Measurements from ENCODE around the gene ADGRE1. TPM values are rescaled to one million over a fixed set of nuclear protein-coding genes. Genes with fewer than 3 reads are reported as not detected.

ADGRE1 gene
- polyA plus RNA-seq, 4 donors = 0.12 to 1.9 (median 0.38) TPM

DNA sequence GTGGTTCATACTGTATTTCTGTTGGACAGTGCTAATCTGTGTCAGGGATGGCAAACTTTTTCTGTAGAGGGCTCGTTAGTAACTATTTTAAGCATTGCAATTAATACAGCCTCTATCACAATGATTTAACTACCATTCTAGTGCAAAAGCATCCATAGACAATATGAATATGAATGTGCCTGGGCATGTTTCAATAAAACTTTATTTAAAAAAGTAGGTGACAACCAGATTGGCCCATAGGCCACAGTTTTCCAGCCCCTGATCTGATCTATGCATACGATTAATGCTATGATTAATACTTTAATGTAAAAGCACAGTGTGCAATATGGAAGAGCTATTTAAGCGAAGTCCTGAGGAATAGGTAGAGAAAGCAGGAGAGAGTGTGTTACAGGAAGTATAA is 29.6 kb downstream of the ADGRE1 start:
- Histone ChIP-seq H3K9me3 (ENCODE audit: control insufficient read depth in 2 of 2, insufficient read depth in 1 of 2, low read depth in 1 of 2, low read length in 1 of 2) (peaks cover 0 to 20% of the 10 kb centered on the region in 2 donors), H3K4me1 (ENCODE audit: control insufficient read depth in 3 of 3, insufficient read depth in 2 of 3, low read depth in 1 of 3, low read length in 2 of 3) (no peaks in the 10 kb centered on the region), H3K27me3 (ENCODE audit: control insufficient read depth in 3 of 3, insufficient read depth in 3 of 3, low read length in 3 of 3) (no peaks in the 10 kb centered on the region), H3K4me3 (ENCODE audit: low read depth in 1 of 3, low read length in 3 of 3) (no peak overlapping the region), H3K36me3 (ENCODE audit: control insufficient read depth in 3 of 3, insufficient read depth in 2 of 3, low read depth in 1 of 3, low read length in 3 of 3) (no peaks in the 10 kb centered on the region), H3K27ac (ENCODE audit: low read depth in 1 of 3, low read length in 2 of 3) (no peak overlapping the region)
- WGBS, 3 donors = 73 to 86% (median 80%) methylated on average over 3 of the region's 3 CpGs
- DNase-seq (no peak), FAIRE-seq (no peak)

DNA sequence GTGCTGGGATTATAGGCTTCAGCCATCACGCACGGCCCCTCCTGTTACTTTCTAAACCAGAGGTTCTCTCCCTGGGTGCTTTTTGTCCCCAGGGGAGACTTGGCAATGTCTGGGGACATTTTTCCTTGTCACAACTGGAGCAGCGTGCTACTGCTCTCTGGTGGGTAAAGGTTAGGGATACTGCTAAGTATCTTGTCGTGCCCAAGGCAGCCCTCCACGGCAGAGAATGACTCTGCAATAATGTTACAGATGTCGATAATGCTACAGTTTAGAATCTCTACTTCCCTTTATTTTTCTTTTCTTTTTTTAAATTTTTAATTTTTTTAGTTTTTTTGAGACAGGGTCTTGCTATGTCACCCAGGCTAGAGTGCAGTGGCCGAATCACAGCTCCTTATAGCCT is 38.0 kb downstream of the ADGRE1 start:
- Histone ChIP-seq H3K9me3 (ENCODE audit: control insufficient read depth in 2 of 2, insufficient read depth in 1 of 2, low read depth in 1 of 2, low read length in 1 of 2) (peaks cover 0 to 20% of the 10 kb centered on the region in 2 donors), H3K27ac (ENCODE audit: low read depth in 1 of 3, low read length in 2 of 3) (no peak overlapping the region), H3K4me3 (ENCODE audit: low read depth in 1 of 3, low read length in 3 of 3) (no peak overlapping the region), H3K36me3 (ENCODE audit: control insufficient read depth in 3 of 3, insufficient read depth in 2 of 3, low read depth in 1 of 3, low read length in 3 of 3) (no peaks in the 10 kb centered on the region), H3K27me3 (ENCODE audit: control insufficient read depth in 3 of 3, insufficient read depth in 3 of 3, low read length in 3 of 3) (no peaks in the 10 kb centered on the region), H3K4me1 (ENCODE audit: control insufficient read depth in 3 of 3, insufficient read depth in 2 of 3, low read depth in 1 of 3, low read length in 2 of 3) (no peaks in the 10 kb centered on the region)
- WGBS, 3 donors = 77 to 84% (median 83%) methylated on average over 7 of the region's 7 CpGs
- DNase-seq = no peak
- FAIRE-seq = no peak

- H3K4me1 ChIP-seq (ENCODE audit: control insufficient read depth in 3 of 3, insufficient read depth in 2 of 3, low read depth in 1 of 3, low read length in 2 of 3) = no peaks in the 10 kb centered on the region
- H3K27ac ChIP-seq (ENCODE audit: low read depth in 1 of 3, low read length in 2 of 3) = no peak overlapping the region
- WGBS, 3 donors = 69 to 78% (median 77%) methylated on average over 15 of the region's 15 CpGs
- no peaks in the 10 kb centered on the region for H3K36me3 ChIP-seq (ENCODE audit: control insufficient read depth in 3 of 3, insufficient read depth in 2 of 3, low read depth in 1 of 3, low read length in 3 of 3)
- no peaks in the 10 kb centered on the region for H3K27me3 ChIP-seq (ENCODE audit: control insufficient read depth in 3 of 3, insufficient read depth in 3 of 3, low read length in 3 of 3)
- DNase-seq (no peak), FAIRE-seq (no peak)
- H3K4me3 ChIP-seq (ENCODE audit: low read depth in 1 of 3, low read length in 3 of 3) = no peak overlapping the region
- peaks cover 0 to 20% of the 10 kb centered on the region in 2 donors for H3K9me3 ChIP-seq (ENCODE audit: control insufficient read depth in 2 of 2, insufficient read depth in 1 of 2, low read depth in 1 of 2, low read length in 1 of 2)
Measured at GRCh38 chr19:6925801-6926751, 38.7 kb downstream of the ADGRE1 start.

DNA sequence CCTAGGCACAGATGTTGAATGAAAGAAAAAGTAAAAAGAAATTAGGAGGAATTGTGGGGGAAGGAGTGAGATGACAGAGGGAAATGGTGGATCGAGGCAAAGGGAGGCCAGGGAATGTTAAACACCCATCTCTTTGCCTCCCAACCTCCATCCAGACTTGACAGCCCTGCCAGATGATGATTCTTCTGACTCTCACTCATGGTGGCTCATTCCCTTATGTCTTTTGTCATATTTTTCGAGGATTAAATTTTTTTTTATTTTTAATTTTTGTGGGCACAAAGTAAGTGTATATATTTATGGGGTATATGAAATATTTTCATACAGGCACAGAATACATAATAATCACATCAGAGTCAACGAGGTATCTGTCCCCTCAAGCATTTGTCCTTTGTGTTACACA is 42.8 kb downstream of the ADGRE1 start:
- no peaks in the 10 kb centered on the region for H3K27me3 ChIP-seq (ENCODE audit: control insufficient read depth in 3 of 3, insufficient read depth in 3 of 3, low read length in 3 of 3)
- H3K27ac ChIP-seq (ENCODE audit: low read depth in 1 of 3, low read length in 2 of 3) = no peak overlapping the region
- peaks cover 0 to 14% of the 10 kb centered on the region in 2 donors for H3K9me3 ChIP-seq (ENCODE audit: control insufficient read depth in 2 of 2, insufficient read depth in 1 of 2, low read depth in 1 of 2, low read length in 1 of 2)
- no peak overlapping the region for H3K4me3 ChIP-seq (ENCODE audit: low read depth in 1 of 3, low read length in 3 of 3)
- no peaks in the 10 kb centered on the region for H3K36me3 ChIP-seq (ENCODE audit: control insufficient read depth in 3 of 3, insufficient read depth in 2 of 3, low read depth in 1 of 3, low read length in 3 of 3)
- 52 to 66% (median 55%) methylated on average over 3 of the region's 3 CpGs for WGBS, 3 donors
- no peak for DNase-seq
- no peak for FAIRE-seq
- no peaks in the 10 kb centered on the region for H3K4me1 ChIP-seq (ENCODE audit: control insufficient read depth in 3 of 3, insufficient read depth in 2 of 3, low read depth in 1 of 3, low read length in 2 of 3)

GRCh38 chr19:6935069-6935468 is 47.7 kb downstream of the ADGRE1 start:
- WGBS, 3 donors = 50 to 63% (median 53%) methylated on average over 3 of the region's 3 CpGs
- no peak for DNase-seq
- H3K4me1 ChIP-seq (ENCODE audit: control insufficient read depth in 3 of 3, insufficient read depth in 2 of 3, low read depth in 1 of 3, low read length in 2 of 3) = no peaks in the 10 kb centered on the region
- H3K4me3 ChIP-seq (ENCODE audit: low read depth in 1 of 3, low read length in 3 of 3) = no peak overlapping the region
- no peak overlapping the region for H3K27ac ChIP-seq (ENCODE audit: low read depth in 1 of 3, low read length in 2 of 3)
- H3K9me3 ChIP-seq (ENCODE audit: control insufficient read depth in 2 of 2, insufficient read depth in 1 of 2, low read depth in 1 of 2, low read length in 1 of 2) = peaks cover 1 to 3% of the 10 kb centered on the region in 2 donors
- no peaks in the 10 kb centered on the region for H3K27me3 ChIP-seq (ENCODE audit: control insufficient read depth in 3 of 3, insufficient read depth in 3 of 3, low read length in 3 of 3)
- no peaks in the 10 kb centered on the region for H3K36me3 ChIP-seq (ENCODE audit: control insufficient read depth in 3 of 3, insufficient read depth in 2 of 3, low read depth in 1 of 3, low read length in 3 of 3)
- no peak for FAIRE-seq

GRCh38 chr19:6935618-6936017 is 48.2 kb downstream of the ADGRE1 start:
- Histone ChIP-seq H3K9me3 (ENCODE audit: control insufficient read depth in 2 of 2, insufficient read depth in 1 of 2, low read depth in 1 of 2, low read length in 1 of 2) (peaks cover 1 to 2% of the 10 kb centered on the region in 2 donors), H3K27ac (ENCODE audit: low read depth in 1 of 3, low read length in 2 of 3) (no peak overlapping the region), H3K4me1 (ENCODE audit: control insufficient read depth in 3 of 3, insufficient read depth in 2 of 3, low read depth in 1 of 3, low read length in 2 of 3) (no peaks in the 10 kb centered on the region), H3K27me3 (ENCODE audit: control insufficient read depth in 3 of 3, insufficient read depth in 3 of 3, low read length in 3 of 3) (no peaks in the 10 kb centered on the region), H3K36me3 (ENCODE audit: control insufficient read depth in 3 of 3, insufficient read depth in 2 of 3, low read depth in 1 of 3, low read length in 3 of 3) (no peaks in the 10 kb centered on the region), H3K4me3 (ENCODE audit: low read depth in 1 of 3, low read length in 3 of 3) (no peak overlapping the region)
- no peak for DNase-seq
- no peak for FAIRE-seq
- WGBS, 3 donors = 66 to 69% (median 68%) methylated on average over 5 of the region's 5 CpGs

- Histone ChIP-seq H3K27me3 (ENCODE audit: control insufficient read depth in 3 of 3, insufficient read depth in 3 of 3, low read length in 3 of 3) (no peaks in the 10 kb centered on the region), H3K27ac (ENCODE audit: low read depth in 1 of 3, low read length in 2 of 3) (no peak overlapping the region), H3K36me3 (ENCODE audit: control insufficient read depth in 3 of 3, insufficient read depth in 2 of 3, low read depth in 1 of 3, low read length in 3 of 3) (no peaks in the 10 kb centered on the region), H3K9me3 (ENCODE audit: control insufficient read depth in 2 of 2, insufficient read depth in 1 of 2, low read depth in 1 of 2, low read length in 1 of 2) (no peaks in the 10 kb centered on the region), H3K4me1 (ENCODE audit: control insufficient read depth in 3 of 3, insufficient read depth in 2 of 3, low read depth in 1 of 3, low read length in 2 of 3) (no peaks in the 10 kb centered on the region), H3K4me3 (ENCODE audit: low read depth in 1 of 3, low read length in 3 of 3) (no peak overlapping the region)
- WGBS, 3 donors = 46 to 55% (median 50%) methylated on average over 3 of the region's 3 CpGs
- DNase-seq (no peak), FAIRE-seq (no peak)
Measured at GRCh38 chr19:6945733-6946132, 58.4 kb downstream of the ADGRE1 start.

- H3K27me3 ChIP-seq (ENCODE audit: control insufficient read depth in 3 of 3, insufficient read depth in 3 of 3, low read length in 3 of 3) = no peaks in the 10 kb centered on the region
- no peaks in the 10 kb centered on the region for H3K4me1 ChIP-seq (ENCODE audit: control insufficient read depth in 3 of 3, insufficient read depth in 2 of 3, low read depth in 1 of 3, low read length in 2 of 3)
- H3K9me3 ChIP-seq (ENCODE audit: control insufficient read depth in 2 of 2, insufficient read depth in 1 of 2, low read depth in 1 of 2, low read length in 1 of 2) = no peaks in the 10 kb centered on the region
- 30 to 38% (median 31%) methylated on average over 5 of the region's 5 CpGs for WGBS, 3 donors
- FAIRE-seq (no peak), DNase-seq (no peak)
- H3K27ac ChIP-seq (ENCODE audit: low read depth in 1 of 3, low read length in 2 of 3) = no peak overlapping the region
- H3K4me3 ChIP-seq (ENCODE audit: low read depth in 1 of 3, low read length in 3 of 3) = no peak overlapping the region
- H3K36me3 ChIP-seq (ENCODE audit: control insufficient read depth in 3 of 3, insufficient read depth in 2 of 3, low read depth in 1 of 3, low read length in 3 of 3) = no peaks in the 10 kb centered on the region
Measured at GRCh38 chr19:6947745-6948144, 60.4 kb downstream of the ADGRE1 start.
